Neural cell (in vitro differentiated cells): ENCODE measurements around the gene PRIMA1. TPM values are rescaled to one million over a fixed set of nuclear protein-coding genes. Genes with fewer than 3 reads are reported as not detected.

Source experiments
- H2AFZ ChIP-seq: fragments of 200-600, 300-800 bp; sonication (generic), shearing (Covaris generic); 2 replicates; pipeline ENCODE4 v1.6.0; 2014; ENCODE audit warnings: low read depth, mild to moderate bottlenecking, antibody characterized with exemption, low read length, moderate library complexity
- H3F3A ChIP-seq: fragments of 200-600 bp; shearing (Covaris generic); 2 replicates; pipeline ENCODE4 v1.6.1; 2016; ENCODE audit warnings: mild to moderate bottlenecking, moderate library complexity, mixed read lengths, antibody characterized with exemption, low read length; ENCODE audit not compliant: insufficient read depth, poor library complexity, severe bottlenecking
- H3K27ac ChIP-seq: fragments of 200-600, 300-800 bp; sonication (generic), shearing (Covaris generic); 2 replicates; pipeline ENCODE4 v1.5.1; 2014; ENCODE audit warnings: mild to moderate bottlenecking, low read length, moderate library complexity
- H3K27me3 ChIP-seq: fragments of 300-800, 200-600 bp; sonication (generic), shearing (Covaris generic); 2 replicates; pipeline ENCODE4 v1.6.0; 2014; ENCODE audit warnings: mild to moderate bottlenecking, low read depth, low read length, moderate library complexity; ENCODE audit not compliant: insufficient read depth
- H3K36me3 ChIP-seq: fragments of 300-800, 200-600 bp; sonication (generic), shearing (Covaris generic); 2 replicates; pipeline ENCODE4 v1.5.1; 2014; ENCODE audit warnings: mild to moderate bottlenecking, antibody characterized with exemption, low read length, moderate library complexity; ENCODE audit not compliant: insufficient read depth
- H3K4me2 ChIP-seq: fragments of 300-800, 200-600 bp; sonication (generic), shearing (Covaris generic); 2 replicates; pipeline ENCODE4 v1.6.0; 2014; ENCODE audit warnings: mild to moderate bottlenecking, low read length
- H3K4me3 ChIP-seq: fragments of 300-800, 200-600 bp; sonication (generic), shearing (Covaris generic); 2 replicates; pipeline ENCODE4 v1.5.1; 2014; ENCODE audit warnings: mild to moderate bottlenecking, low read length, moderate library complexity
- H3K79me2 ChIP-seq: fragments of 200-600 bp; shearing (Covaris generic); replicated peaks from 2 replicates; pipeline ENCODE4 v1.6.0; 2014; ENCODE audit warnings: mild to moderate bottlenecking, low read length, moderate library complexity; ENCODE audit not compliant: insufficient read depth
- H3K9ac ChIP-seq: fragments of 300-800, 200-600 bp; sonication (generic), shearing (Covaris generic); 2 replicates; pipeline ENCODE4 v1.6.1; 2016; ENCODE audit warnings: mild to moderate bottlenecking, low read length, mixed read lengths
- H3K9me2 ChIP-seq: fragments of 200-600 bp; shearing (Covaris generic); 2 replicates; pipeline ENCODE4 v1.6.1; 2016; ENCODE audit warnings: mild to moderate bottlenecking, low read length, mixed read lengths; ENCODE audit not compliant: insufficient read depth
- H3K9me3 ChIP-seq: fragments of 200-600, 300-800 bp; sonication (generic), shearing (Covaris generic); 2 replicates; pipeline ENCODE4 v1.6.1; 2016; ENCODE audit warnings: mild to moderate bottlenecking, mixed run types, low read length, moderate library complexity, mixed read lengths
- H4K20me1 ChIP-seq: fragments of 200-600 bp; shearing (Covaris generic); 2 replicates; pipeline ENCODE4 v1.6.1; 2016; ENCODE audit warnings: mild to moderate bottlenecking, mixed run types; ENCODE audit not compliant: insufficient read depth
- EP300 ChIP-seq: fragments of 450-650 bp; conservative IDR thresholded peaks from 2 replicates; pipeline ENCODE4 v1.6.1; 2014; ENCODE audit warnings: antibody characterized with exemption, mild to moderate bottlenecking, moderate library complexity; ENCODE audit not compliant: poor library complexity, severe bottlenecking
- EZH2 ChIP-seq: fragments of 200-600, 300-800 bp; shearing (Covaris generic), sonication (generic); IDR thresholded peaks from 2 replicates; pipeline ENCODE4 v1.6.1; 2014; ENCODE audit warnings: antibody characterized with exemption, low read length, borderline replicate concordance, mild to moderate bottlenecking; ENCODE audit not compliant: insufficient read depth, poor library complexity, severe bottlenecking
- MXI1 ChIP-seq: fragments of 450-650 bp; conservative IDR thresholded peaks from 2 replicates; pipeline ENCODE4 v1.6.1; 2014; ENCODE audit warnings: antibody characterized with exemption, mild to moderate bottlenecking; ENCODE audit not compliant: poor library complexity, severe bottlenecking
- POLR2AphosphoS5 ChIP-seq: IDR thresholded peaks from 2 replicates; pipeline ENCODE4 v1.6.1; 2012
- RAD21 ChIP-seq: fragments of 450-650 bp; conservative IDR thresholded peaks from 2 replicates; pipeline ENCODE4 v1.6.1; 2014; ENCODE audit warnings: antibody characterized with exemption, mild to moderate bottlenecking, moderate library complexity
- SMC3 ChIP-seq: fragments of 450-650 bp; conservative IDR thresholded peaks from 2 replicates; pipeline ENCODE4 v1.6.1; 2014; ENCODE audit warnings: antibody characterized with exemption, mild to moderate bottlenecking, moderate library complexity; ENCODE audit not compliant: poor library complexity
- TAF1 ChIP-seq: IDR thresholded peaks from 2 replicates; pipeline ENCODE4 v1.6.1; 2012; ENCODE audit warnings: low read depth
- polyA plus RNA-seq: library from polyadenylated mRNA; depleted of rRNA; stranded (reverse); fragments of >200 nt; gene quantifications from 2 replicates; pipeline ENCODE4 v1.2.3, GENCODE V29; 2014
- TF ChIP-seq, protein P1 (sequence below): fragments of 450-650 bp; IDR thresholded peaks from 2 replicates; pipeline ENCODE4 v1.5.1; 2014; ENCODE audit warnings: antibody characterized with exemption, mild to moderate bottlenecking, moderate library complexity; ENCODE audit not compliant: poor library complexity, severe bottlenecking
- TF ChIP-seq, protein P2 (sequence below): IDR thresholded peaks from 2 replicates; pipeline ENCODE4 v1.6.1; 2012; ENCODE audit warnings: borderline replicate concordance

Gene PRIMA1
- polyA plus RNA-seq, 1 donor from 2014 or later: not detected

DNA sequence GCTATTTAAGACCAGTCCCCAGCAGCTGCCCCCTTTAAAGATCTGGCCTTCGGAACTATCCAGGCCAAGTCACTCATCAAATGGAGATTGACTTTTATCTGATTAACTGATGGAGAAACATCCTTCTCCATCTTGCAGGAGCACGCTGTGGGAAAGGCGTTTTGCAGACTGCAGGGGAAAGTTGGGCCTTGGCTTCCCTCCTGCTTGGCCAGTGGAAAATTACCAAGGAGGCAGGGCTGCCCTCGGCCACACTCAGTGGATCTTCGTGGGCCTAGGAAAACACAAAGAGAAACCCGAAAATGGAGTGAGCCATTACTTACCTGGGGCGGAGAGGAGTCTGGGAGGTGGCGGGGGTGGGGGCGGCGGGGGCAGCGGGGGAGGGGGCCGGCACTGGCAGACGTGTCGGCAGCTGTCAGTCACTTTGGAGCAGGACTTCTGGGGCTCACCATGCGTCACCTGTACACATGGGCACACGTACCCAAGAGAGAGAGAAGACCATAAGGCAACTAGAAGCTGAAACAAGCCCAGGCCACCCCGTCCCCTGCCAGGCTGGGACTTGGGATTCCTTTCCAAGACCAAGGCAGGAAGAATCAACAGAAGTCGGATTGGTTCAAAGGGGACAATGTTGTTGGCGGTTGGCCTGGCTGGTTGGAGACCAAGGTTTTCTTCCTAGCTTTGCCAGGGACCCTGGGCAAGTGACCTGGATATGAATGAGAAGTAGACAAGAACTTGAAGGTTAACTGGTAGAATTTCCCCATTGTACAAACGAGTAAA is 9.2 kb downstream of the PRIMA1 start:
- no peak overlapping the region for H3K27ac ChIP-seq
- TF ChIP-seq, protein P1, sequence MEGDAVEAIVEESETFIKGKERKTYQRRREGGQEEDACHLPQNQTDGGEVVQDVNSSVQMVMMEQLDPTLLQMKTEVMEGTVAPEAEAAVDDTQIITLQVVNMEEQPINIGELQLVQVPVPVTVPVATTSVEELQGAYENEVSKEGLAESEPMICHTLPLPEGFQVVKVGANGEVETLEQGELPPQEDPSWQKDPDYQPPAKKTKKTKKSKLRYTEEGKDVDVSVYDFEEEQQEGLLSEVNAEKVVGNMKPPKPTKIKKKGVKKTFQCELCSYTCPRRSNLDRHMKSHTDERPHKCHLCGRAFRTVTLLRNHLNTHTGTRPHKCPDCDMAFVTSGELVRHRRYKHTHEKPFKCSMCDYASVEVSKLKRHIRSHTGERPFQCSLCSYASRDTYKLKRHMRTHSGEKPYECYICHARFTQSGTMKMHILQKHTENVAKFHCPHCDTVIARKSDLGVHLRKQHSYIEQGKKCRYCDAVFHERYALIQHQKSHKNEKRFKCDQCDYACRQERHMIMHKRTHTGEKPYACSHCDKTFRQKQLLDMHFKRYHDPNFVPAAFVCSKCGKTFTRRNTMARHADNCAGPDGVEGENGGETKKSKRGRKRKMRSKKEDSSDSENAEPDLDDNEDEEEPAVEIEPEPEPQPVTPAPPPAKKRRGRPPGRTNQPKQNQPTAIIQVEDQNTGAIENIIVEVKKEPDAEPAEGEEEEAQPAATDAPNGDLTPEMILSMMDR: no peak
- TF ChIP-seq MXI1: no peak
- TF ChIP-seq POLR2AphosphoS5: no peak
- TF ChIP-seq TAF1: no peak
- TF ChIP-seq EZH2: no peak
- no peak for TF ChIP-seq EP300
- TF ChIP-seq RAD21: no peak
- TF ChIP-seq SMC3: no peak
- TF ChIP-seq, protein P2, sequence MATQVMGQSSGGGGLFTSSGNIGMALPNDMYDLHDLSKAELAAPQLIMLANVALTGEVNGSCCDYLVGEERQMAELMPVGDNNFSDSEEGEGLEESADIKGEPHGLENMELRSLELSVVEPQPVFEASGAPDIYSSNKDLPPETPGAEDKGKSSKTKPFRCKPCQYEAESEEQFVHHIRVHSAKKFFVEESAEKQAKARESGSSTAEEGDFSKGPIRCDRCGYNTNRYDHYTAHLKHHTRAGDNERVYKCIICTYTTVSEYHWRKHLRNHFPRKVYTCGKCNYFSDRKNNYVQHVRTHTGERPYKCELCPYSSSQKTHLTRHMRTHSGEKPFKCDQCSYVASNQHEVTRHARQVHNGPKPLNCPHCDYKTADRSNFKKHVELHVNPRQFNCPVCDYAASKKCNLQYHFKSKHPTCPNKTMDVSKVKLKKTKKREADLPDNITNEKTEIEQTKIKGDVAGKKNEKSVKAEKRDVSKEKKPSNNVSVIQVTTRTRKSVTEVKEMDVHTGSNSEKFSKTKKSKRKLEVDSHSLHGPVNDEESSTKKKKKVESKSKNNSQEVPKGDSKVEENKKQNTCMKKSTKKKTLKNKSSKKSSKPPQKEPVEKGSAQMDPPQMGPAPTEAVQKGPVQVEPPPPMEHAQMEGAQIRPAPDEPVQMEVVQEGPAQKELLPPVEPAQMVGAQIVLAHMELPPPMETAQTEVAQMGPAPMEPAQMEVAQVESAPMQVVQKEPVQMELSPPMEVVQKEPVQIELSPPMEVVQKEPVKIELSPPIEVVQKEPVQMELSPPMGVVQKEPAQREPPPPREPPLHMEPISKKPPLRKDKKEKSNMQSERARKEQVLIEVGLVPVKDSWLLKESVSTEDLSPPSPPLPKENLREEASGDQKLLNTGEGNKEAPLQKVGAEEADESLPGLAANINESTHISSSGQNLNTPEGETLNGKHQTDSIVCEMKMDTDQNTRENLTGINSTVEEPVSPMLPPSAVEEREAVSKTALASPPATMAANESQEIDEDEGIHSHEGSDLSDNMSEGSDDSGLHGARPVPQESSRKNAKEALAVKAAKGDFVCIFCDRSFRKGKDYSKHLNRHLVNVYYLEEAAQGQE: no peak

DNA sequence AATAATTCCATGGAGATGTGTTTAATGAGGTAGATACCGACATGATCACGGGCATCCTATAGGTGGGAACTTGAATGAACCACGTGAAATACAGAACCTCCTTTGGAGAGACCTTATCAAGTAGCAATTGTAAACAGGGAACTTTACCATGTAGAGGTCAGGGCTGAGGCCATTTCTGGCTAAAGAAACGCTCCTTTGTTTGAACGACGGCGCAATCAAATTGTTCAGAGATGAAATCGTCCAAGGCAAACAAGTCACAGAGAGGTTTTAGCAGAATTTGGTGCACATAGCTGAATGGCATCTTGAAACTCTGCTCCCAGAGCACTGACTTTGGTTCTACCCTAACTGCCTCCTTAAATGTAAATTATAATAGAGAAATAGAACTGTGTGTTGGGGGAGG is 9.8 kb downstream of the PRIMA1 start:
- Histone ChIP-seq H3K27ac (no peak overlapping the region), H3K9me3 (no peaks in the 10 kb centered on the region), H3K79me2 (no peaks in the 10 kb centered on the region), H3K9me2 (no peaks in the 10 kb centered on the region), H3F3A (no peaks in the 10 kb centered on the region), H3K4me3 (no peak overlapping the region), H3K27me3 (no peaks in the 10 kb centered on the region), H3K36me3 (no peaks in the 10 kb centered on the region), H4K20me1 (no peaks in the 10 kb centered on the region), H3K4me2 (no peak overlapping the region), H2AFZ (no peak overlapping the region), H3K9ac (no peak overlapping the region)
- TF ChIP-seq POLR2AphosphoS5: no peak
- no peak for TF ChIP-seq EP300
- TF ChIP-seq RAD21: no peak
- TF ChIP-seq, protein P2: no peak

More for the DNA sequence above, 9.2 kb downstream of the PRIMA1 start:
- no peak overlapping the region for H3K9ac ChIP-seq
- H4K20me1 ChIP-seq: no peaks in the 10 kb centered on the region
- H3K79me2 ChIP-seq: no peaks in the 10 kb centered on the region
- H3K4me3 ChIP-seq: no peak overlapping the region
- H3K27me3 ChIP-seq: no peaks in the 10 kb centered on the region
- no peaks in the 10 kb centered on the region for H3K9me3 ChIP-seq
- H3K4me2 ChIP-seq: no peak overlapping the region
- H3F3A ChIP-seq: no peaks in the 10 kb centered on the region
- no peaks in the 10 kb centered on the region for H3K9me2 ChIP-seq
- no peak overlapping the region for H2AFZ ChIP-seq
- H3K36me3 ChIP-seq: no peaks in the 10 kb centered on the region
